Thyroid gland (tissue), 4 donors: ENCODE results near the gene OR10V1.

Experiments used
- CTCF ChIP-seq, 6 experiments: fragments of 200-600 bp in 3 of 6; fragments of 450-650 bp in 3 of 6; sonication (generic) in 3 of 6; IDR thresholded peaks; one replicate each; pipeline ENCODE4 v1.5.1; 2016 to 2019; ENCODE audit warnings: antibody characterized with exemption in 6 of 6, mild to moderate bottlenecking in 2 of 6, inconsistent platforms in 1 of 6, moderate library complexity in 1 of 6
- POLR2A ChIP-seq, 2 donors: fragments of 450-650 bp; IDR thresholded peaks; one replicate each; pipeline ENCODE4 v1.6.1; 2017; ENCODE audit warnings: antibody characterized with exemption in 2 of 2, mild to moderate bottlenecking in 2 of 2, moderate library complexity in 1 of 2

DNA sequence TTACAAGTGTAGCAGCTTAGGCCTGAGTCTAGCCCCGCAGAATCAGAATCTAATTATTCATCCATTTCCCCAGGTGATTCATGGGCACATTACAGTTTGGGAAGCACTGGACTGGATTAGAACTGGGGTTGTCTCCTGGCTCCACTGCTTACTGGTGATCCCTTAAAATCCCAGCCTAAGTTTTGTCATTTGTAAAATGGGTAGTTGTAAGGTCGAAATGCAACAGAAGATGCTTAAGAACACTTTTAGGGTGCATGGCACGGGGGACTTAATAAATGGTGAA, 42.9 kb upstream of the OR10V1 start:
- TF ChIP-seq CTCF (IDR thresholded peaks at IDR 0.05) = no peak
- no peak for TF ChIP-seq POLR2A (IDR thresholded peaks at IDR 0.05)
